ENCODE measurements around the gene LRP3. TPM values are rescaled to one million over a fixed set of nuclear protein-coding genes. Genes with fewer than 3 reads are reported as not detected.

The LRP3 gene
- total and polyA plus RNA-seq, 2 of the 13 experiments (the other 11 are each of a cell fraction or from before 2014, with no cell fraction given) = 17.6 to 51.6 TPM

- TF ChIP-seq TOPORS (CRISPR knock-in tag; IDR thresholded peaks at IDR 0.05) = no peak
- no peak for TF ChIP-seq CBX1 (IDR thresholded peaks at IDR 0.05; ENCODE audit: low read depth)
- TF ChIP-seq SMAD9 (CRISPR knock-in tag; IDR thresholded peaks at IDR 0.05) = no peak
- no peak for TF ChIP-seq ZNF484 (CRISPR knock-in tag; IDR thresholded peaks at IDR 0.05; ENCODE audit: borderline replicate concordance, low read depth)
- no peak for TF ChIP-seq CBX2 (IDR thresholded peaks at IDR 0.05; ENCODE audit: low read depth, low read length)
- no peak for TF ChIP-seq CBX2 (CRISPR knock-in tag; IDR thresholded peaks at IDR 0.05; ENCODE audit: low read depth)
- peak; percentile 83 for TF ChIP-seq SALL1 (CRISPR knock-in tag; IDR thresholded peaks at IDR 0.05)
- no peak for TF ChIP-seq SOX13 (IDR thresholded peaks at IDR 0.05)
- peak in 1 of 2 experiments; percentile 30; a peak in 2 of 4 replicates for TF ChIP-seq SOX13 (CRISPR knock-in tag; conservative IDR thresholded peaks at IDR 0.05 in 1 of 2, IDR thresholded peaks at IDR 0.05 in 1 of 2)
- TF ChIP-seq ZNF552 (CRISPR knock-in tag; IDR thresholded peaks at IDR 0.05; ENCODE audit: borderline replicate concordance) = peak; percentile 10; the same call in 1 of the 2 replicates
- TF ChIP-seq ZNF597 (CRISPR knock-in tag; IDR thresholded peaks at IDR 0.05) = no peak
- no peak for TF ChIP-seq PRMT3 (CRISPR knock-in tag; IDR thresholded peaks at IDR 0.05; ENCODE audit: borderline replicate concordance, low read depth)
- no peak for TF ChIP-seq TEF (CRISPR knock-in tag; IDR thresholded peaks at IDR 0.05)
- no peak for TF ChIP-seq LBX2 (CRISPR knock-in tag; IDR thresholded peaks at IDR 0.05; ENCODE audit: borderline replicate concordance)
- TF ChIP-seq ZBTB7A (CRISPR knock-in tag; IDR thresholded peaks at IDR 0.05) = peak; percentile 62; the same call in 1 of the 2 replicates
- peak; percentile 44; the same call in 1 of the 2 replicates for TF ChIP-seq TARDBP (CRISPR knock-in tag; IDR thresholded peaks at IDR 0.05)
- TF ChIP-seq STAT5B (CRISPR knock-in tag; IDR thresholded peaks at IDR 0.05) = no peak
- no peak for TF ChIP-seq ZNF713 (CRISPR knock-in tag; IDR thresholded peaks at IDR 0.05)
- no peak for TF ChIP-seq EED (CRISPR knock-in tag; IDR thresholded peaks at IDR 0.05)
- TF ChIP-seq HIVEP1 (CRISPR knock-in tag; IDR thresholded peaks at IDR 0.05) = no peak; the same call in 1 of the 2 replicates
- TF ChIP-seq TSC22D2 (CRISPR knock-in tag; IDR thresholded peaks at IDR 0.05; ENCODE audit: borderline replicate concordance) = no peak
- TF ChIP-seq ZNF816 (CRISPR knock-in tag; IDR thresholded peaks at IDR 0.05; ENCODE audit: borderline replicate concordance) = no peak
- TF ChIP-seq E2F5 (CRISPR knock-in tag; conservative IDR thresholded peaks at IDR 0.05) = no peak
- no peak for TF ChIP-seq GTF2F1 (IDR thresholded peaks at IDR 0.05; ENCODE audit: low read length)
- TF ChIP-seq SMARCC2 (IDR thresholded peaks at IDR 0.05) = no peak
- TF ChIP-seq CSRNP2 (CRISPR knock-in tag; conservative IDR thresholded peaks at IDR 0.05; ENCODE audit: low read depth) = no peak
- peak; percentile 68; the same call in 1 of the 2 replicates for TF ChIP-seq PHF21A (CRISPR knock-in tag; IDR thresholded peaks at IDR 0.05)
- no peak for TF ChIP-seq ZNF251 (CRISPR knock-in tag; IDR thresholded peaks at IDR 0.05)
- no peak for TF ChIP-seq ZSCAN12 (CRISPR knock-in tag; IDR thresholded peaks at IDR 0.05)
- TF ChIP-seq GATAD1 (CRISPR knock-in tag; IDR thresholded peaks at IDR 0.05) = no peak
Measured at GRCh38 chr19:33247441-33247819, 53.3 kb downstream of the LRP3 start (continued).
